Glutamatergic neuron (in vitro differentiated cells): Measurements from ENCODE around the gene UNC5C. TPM values are rescaled to one million over a fixed set of nuclear protein-coding genes. Genes with fewer than 3 reads are reported as not detected.

Experiments
- DNase-seq: peaks from one replicate; pipeline ENCODE4 v3.0.0; 2022
- H3K27ac Mint-ChIP-seq: one replicate; pipeline ENCODE4 v1.8.0; 2020; ENCODE audit warnings: mild to moderate bottlenecking, mixed read lengths, inconsistent platforms; ENCODE audit not compliant: unreplicated experiment
- H3K27me3 Mint-ChIP-seq: one replicate; pipeline ENCODE4 v1.8.0; 2020; ENCODE audit warnings: mild to moderate bottlenecking, moderate library complexity, mixed read lengths, inconsistent platforms; ENCODE audit not compliant: unreplicated experiment
- H3K36me3 Mint-ChIP-seq: one replicate; pipeline ENCODE4 v1.8.0; 2020; ENCODE audit warnings: mild to moderate bottlenecking, mixed read lengths, inconsistent platforms; ENCODE audit not compliant: unreplicated experiment
- H3K4me1 Mint-ChIP-seq: one replicate; pipeline ENCODE4 v1.8.0; 2020; ENCODE audit warnings: mild to moderate bottlenecking, low read depth, mixed read lengths, inconsistent platforms; ENCODE audit not compliant: unreplicated experiment
- H3K4me3 Mint-ChIP-seq: one replicate; pipeline ENCODE4 v1.8.0; 2020; ENCODE audit warnings: mild to moderate bottlenecking, mixed read lengths, inconsistent platforms; ENCODE audit not compliant: unreplicated experiment
- H3K9me3 Mint-ChIP-seq: one replicate; pipeline ENCODE4 v1.8.0; 2020; ENCODE audit warnings: mild to moderate bottlenecking, moderate library complexity, mixed read lengths, inconsistent platforms; ENCODE audit not compliant: unreplicated experiment
- total RNA-seq: library from RNA; stranded (reverse); fragmentation: NEBNext Ultra II Directional; extraction: Animal tissue kit (Norgen Biotek cat#: 25700); gene quantifications from one replicate; pipeline ENCODE4 v1.2.1, GENCODE V29; 2021; ENCODE audit not compliant: unreplicated experiment
- TF ChIP-seq, protein P1 (sequence below): fragments of 200-600 bp; sonication (generic); IDR thresholded peaks from one replicate; pipeline ENCODE4 v1.5.0; 2021; ENCODE audit not compliant: partially characterized antibody, unreplicated experiment

UNC5C gene
- total RNA-seq, 1 donor from 2014 or later = 41.2 TPM

DNA sequence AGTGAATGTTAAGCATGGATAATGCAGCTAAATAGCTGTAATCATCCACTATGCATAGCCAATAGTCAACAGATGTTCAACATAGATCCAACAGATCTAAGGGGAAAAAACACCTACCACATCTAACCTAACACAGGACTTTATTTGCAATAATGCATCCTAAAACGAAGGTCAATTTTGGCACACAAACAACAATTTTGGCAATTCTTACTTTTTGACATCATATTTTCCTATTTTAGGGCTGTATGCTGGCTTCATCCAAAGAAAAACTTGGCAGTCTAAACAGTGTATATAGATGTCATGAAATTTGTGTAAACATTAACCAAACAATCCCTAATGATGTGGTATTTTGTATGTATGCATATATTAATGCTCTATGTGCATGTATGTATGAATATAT lies 33.2 kb downstream of the UNC5C start:
- H3K4me1 Mint-ChIP-seq = peaks cover 43% of the 10 kb centered on the region
- peaks cover 2% of the 10 kb centered on the region for H3K27me3 Mint-ChIP-seq
- H3K4me3 Mint-ChIP-seq = no peak overlapping the region
- TF ChIP-seq, protein P1, sequence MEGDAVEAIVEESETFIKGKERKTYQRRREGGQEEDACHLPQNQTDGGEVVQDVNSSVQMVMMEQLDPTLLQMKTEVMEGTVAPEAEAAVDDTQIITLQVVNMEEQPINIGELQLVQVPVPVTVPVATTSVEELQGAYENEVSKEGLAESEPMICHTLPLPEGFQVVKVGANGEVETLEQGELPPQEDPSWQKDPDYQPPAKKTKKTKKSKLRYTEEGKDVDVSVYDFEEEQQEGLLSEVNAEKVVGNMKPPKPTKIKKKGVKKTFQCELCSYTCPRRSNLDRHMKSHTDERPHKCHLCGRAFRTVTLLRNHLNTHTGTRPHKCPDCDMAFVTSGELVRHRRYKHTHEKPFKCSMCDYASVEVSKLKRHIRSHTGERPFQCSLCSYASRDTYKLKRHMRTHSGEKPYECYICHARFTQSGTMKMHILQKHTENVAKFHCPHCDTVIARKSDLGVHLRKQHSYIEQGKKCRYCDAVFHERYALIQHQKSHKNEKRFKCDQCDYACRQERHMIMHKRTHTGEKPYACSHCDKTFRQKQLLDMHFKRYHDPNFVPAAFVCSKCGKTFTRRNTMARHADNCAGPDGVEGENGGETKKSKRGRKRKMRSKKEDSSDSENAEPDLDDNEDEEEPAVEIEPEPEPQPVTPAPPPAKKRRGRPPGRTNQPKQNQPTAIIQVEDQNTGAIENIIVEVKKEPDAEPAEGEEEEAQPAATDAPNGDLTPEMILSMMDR = no peak
- peaks cover 3% of the 10 kb centered on the region for H3K36me3 Mint-ChIP-seq
- DNase-seq = no peak
- H3K27ac Mint-ChIP-seq = no peak overlapping the region
- peaks cover 9% of the 10 kb centered on the region for H3K9me3 Mint-ChIP-seq

DNA sequence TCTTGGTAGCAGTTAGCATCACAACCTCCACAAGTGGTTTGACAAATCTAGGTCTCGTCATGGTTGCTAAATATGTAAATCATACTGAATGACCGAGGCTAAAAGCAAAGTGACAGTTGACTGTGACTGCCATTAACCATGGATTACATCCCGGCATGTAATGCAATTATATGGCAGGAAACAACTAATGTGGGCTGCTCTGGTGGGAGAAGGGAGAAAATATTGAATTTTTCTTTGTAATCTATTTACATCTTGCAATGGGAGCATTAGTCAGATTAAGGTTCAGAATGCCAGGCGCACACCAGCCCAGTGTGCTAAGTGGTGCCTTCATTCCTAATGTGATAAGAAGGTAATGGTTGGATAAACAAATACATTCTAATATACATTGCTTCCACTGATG lies 35.8 kb downstream of the UNC5C start:
- no peak overlapping the region for H3K27ac Mint-ChIP-seq
- peaks cover 2% of the 10 kb centered on the region for H3K27me3 Mint-ChIP-seq
- H3K9me3 Mint-ChIP-seq = peaks cover 4% of the 10 kb centered on the region
- TF ChIP-seq, protein P1 = no peak
- H3K4me1 Mint-ChIP-seq = peaks cover 35% of the 10 kb centered on the region
- no peaks in the 10 kb centered on the region for H3K36me3 Mint-ChIP-seq
- H3K4me3 Mint-ChIP-seq = peak overlapping the region; percentile 32
- no peak for DNase-seq

GRCh38 chr4:95511477-95511876 lies 37.3 kb downstream of the UNC5C start:
- H3K4me3 Mint-ChIP-seq = peak overlapping the region; percentile 39

DNA sequence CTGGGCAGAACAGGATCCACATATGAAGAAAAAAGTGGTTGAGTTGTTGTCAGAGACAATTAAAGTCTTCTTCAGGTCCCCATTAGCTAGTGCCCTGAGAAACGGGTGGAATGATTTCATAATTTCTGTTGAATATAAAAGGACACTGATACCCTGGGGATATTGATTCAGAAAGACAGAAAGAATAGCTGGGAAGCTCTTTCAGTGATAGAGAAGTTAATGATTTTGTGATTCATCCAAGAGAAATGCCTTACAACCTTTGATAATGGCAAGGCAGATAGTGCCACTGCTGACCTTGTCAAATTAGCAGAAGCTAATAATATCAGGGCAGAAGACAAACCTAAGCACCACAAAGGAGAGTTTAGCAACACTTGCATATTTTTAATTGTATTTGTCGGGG lies 37.9 kb downstream of the UNC5C start:
- peak overlapping the region; percentile 94 for H3K27ac Mint-ChIP-seq
- TF ChIP-seq, protein P1 = no peak
- no peaks in the 10 kb centered on the region for H3K36me3 Mint-ChIP-seq

More at GRCh38 chr4:95511477-95511876, 37.3 kb downstream of the UNC5C start:
- TF ChIP-seq, protein P1 = no peak
- H3K27me3 Mint-ChIP-seq = peaks cover 2% of the 10 kb centered on the region
- no peaks in the 10 kb centered on the region for H3K36me3 Mint-ChIP-seq
- H3K27ac Mint-ChIP-seq = peak overlapping the region; percentile 94
- no peak for DNase-seq
- H3K4me1 Mint-ChIP-seq = peaks cover 30% of the 10 kb centered on the region
- peaks cover 4% of the 10 kb centered on the region for H3K9me3 Mint-ChIP-seq

GRCh38 chr4:95510145-95510544 lies 38.6 kb downstream of the UNC5C start:
- TF ChIP-seq, protein P1 = peak; percentile 73
- DNase-seq = no peak
- H3K9me3 Mint-ChIP-seq = peaks cover 2% of the 10 kb centered on the region
- no peak overlapping the region for H3K27ac Mint-ChIP-seq
- no peak overlapping the region for H3K4me3 Mint-ChIP-seq
- H3K4me1 Mint-ChIP-seq = peaks cover 29% of the 10 kb centered on the region
- no peaks in the 10 kb centered on the region for H3K36me3 Mint-ChIP-seq
- peaks cover 2% of the 10 kb centered on the region for H3K27me3 Mint-ChIP-seq

More for the DNA sequence above, 37.9 kb downstream of the UNC5C start:
- Mint-ChIP-seq H3K4me3 (peak overlapping the region; percentile 77), H3K9me3 (peaks cover 2% of the 10 kb centered on the region), H3K4me1 (peaks cover 29% of the 10 kb centered on the region), H3K27me3 (peaks cover 2% of the 10 kb centered on the region)
- DNase-seq = no peak
